Stomach smooth muscle (tissue), 2 donors: ENCODE results near the gene RITA1.
A peak's percentile ranks its signal among the peaks of the same experiment; 100 is the strongest.

ENCODE experiments used
- H3K27ac ChIP-seq: one replicate; pipeline ENCODE4 v1.7.0; 2013; ENCODE audit warnings: mild to moderate bottlenecking, low read length, inconsistent platforms
- H3K27me3 ChIP-seq, 2 donors: one replicate each; pipeline ENCODE4 v1.7.0; 2013; ENCODE audit warnings: low read length in 2 of 2; ENCODE audit not compliant: insufficient read depth in 2 of 2, control insufficient read depth in 1 of 2
- H3K36me3 ChIP-seq, 2 donors: one replicate each; pipeline ENCODE4 v1.7.0; 2013; ENCODE audit warnings: low read length in 2 of 2; ENCODE audit not compliant: control insufficient read depth in 2 of 2, insufficient read depth in 2 of 2
- H3K4me1 ChIP-seq: one replicate; pipeline ENCODE4 v1.7.0; 2013; ENCODE audit warnings: low read length; ENCODE audit not compliant: control insufficient read depth, insufficient read depth
- H3K4me3 ChIP-seq, 2 donors: one replicate each; pipeline ENCODE4 v1.7.0; 2013; ENCODE audit warnings: low read length in 2 of 2
- H3K9ac ChIP-seq, 2 donors: one replicate each; pipeline ENCODE4 v1.7.0; 2013; ENCODE audit warnings: low read length in 2 of 2, mild to moderate bottlenecking in 1 of 2
- H3K9me3 ChIP-seq, 2 donors: one replicate each; pipeline ENCODE4 v1.7.0; 2013; ENCODE audit warnings: low read length in 2 of 2; ENCODE audit not compliant: control insufficient read depth in 2 of 2
- donor health status: healthy.
- donor health status: Pancreatic carcinoma.

RITA1 gene

DNA sequence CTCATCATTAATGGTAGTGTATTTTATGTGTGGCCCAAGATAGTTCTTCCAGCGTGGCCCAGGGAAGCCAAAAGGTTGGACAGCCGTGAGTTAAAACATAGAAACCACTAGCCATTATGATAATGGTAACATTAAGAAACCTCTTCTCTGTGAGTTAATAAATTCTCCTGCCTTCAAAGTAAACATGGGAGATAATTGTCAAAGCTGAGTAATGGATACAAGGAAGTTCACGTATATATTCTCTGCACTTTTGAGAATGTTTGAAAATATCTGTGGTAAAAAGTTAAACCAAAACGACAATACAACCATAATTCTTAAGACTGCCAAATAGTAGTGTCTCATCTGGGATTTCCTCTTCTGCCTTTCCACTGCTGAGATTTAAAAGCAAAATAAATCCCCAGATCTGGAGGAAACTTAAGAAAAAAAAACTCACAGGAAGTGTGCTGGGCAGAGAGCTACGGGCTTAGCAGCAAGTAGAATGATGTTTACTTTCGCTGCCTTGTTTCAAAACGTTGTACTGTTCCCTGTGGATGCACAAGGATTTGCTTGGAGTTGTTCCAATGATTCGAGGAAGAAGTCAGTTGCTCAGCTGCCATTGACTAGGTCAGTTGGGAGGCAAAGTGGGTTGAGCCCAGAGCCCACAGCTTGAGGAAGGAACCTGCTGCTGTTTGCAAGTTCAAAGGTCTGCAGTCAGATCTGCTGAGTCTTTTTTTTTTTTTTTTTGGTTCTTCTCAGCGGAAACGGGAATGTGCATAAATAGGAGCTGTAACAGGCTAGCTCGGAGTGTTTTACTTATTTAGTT is 37.4 kb downstream of the RITA1 start:
- Histone ChIP-seq H3K4me1 (peaks cover 32% of the 10 kb centered on the region), H3K4me3 (peak overlapping the region; percentile 92 to 94), H3K27me3 (no peaks in the 10 kb centered on the region), H3K9ac (peak overlapping the region; percentile 63 to 82), H3K9me3 (no peaks in the 10 kb centered on the region), H3K36me3 (peaks cover 10 to 12% of the 10 kb centered on the region in 2 donors), H3K27ac (peak overlapping the region; percentile 82)

DNA sequence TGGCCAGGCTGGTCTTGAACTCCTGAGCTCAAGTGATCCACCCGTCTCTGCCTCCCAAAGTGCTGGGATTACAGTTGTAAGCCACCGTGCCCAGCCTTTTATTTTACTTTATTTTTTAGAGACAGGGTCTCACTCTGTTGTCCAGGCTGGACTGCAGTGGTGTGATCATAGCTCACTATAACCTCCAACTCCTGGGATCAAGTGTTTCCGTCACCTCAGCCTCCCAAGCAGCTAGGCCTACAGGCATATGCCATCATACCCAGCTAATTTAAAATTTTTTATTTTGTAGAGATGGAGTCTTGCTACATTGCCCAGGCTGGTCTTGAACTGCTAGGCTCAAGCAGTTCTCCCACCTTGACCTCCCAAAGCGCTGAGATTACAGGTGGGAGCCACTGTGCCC is 39.4 kb downstream of the RITA1 start:
- Histone ChIP-seq H3K36me3 (peaks cover 10 to 27% of the 10 kb centered on the region in 2 donors), H3K9me3 (no peaks in the 10 kb centered on the region), H3K4me1 (peaks cover 42% of the 10 kb centered on the region), H3K4me3 (no peak overlapping the region), H3K27me3 (no peaks in the 10 kb centered on the region), H3K9ac (no peak overlapping the region), H3K27ac (no peak overlapping the region)

DNA sequence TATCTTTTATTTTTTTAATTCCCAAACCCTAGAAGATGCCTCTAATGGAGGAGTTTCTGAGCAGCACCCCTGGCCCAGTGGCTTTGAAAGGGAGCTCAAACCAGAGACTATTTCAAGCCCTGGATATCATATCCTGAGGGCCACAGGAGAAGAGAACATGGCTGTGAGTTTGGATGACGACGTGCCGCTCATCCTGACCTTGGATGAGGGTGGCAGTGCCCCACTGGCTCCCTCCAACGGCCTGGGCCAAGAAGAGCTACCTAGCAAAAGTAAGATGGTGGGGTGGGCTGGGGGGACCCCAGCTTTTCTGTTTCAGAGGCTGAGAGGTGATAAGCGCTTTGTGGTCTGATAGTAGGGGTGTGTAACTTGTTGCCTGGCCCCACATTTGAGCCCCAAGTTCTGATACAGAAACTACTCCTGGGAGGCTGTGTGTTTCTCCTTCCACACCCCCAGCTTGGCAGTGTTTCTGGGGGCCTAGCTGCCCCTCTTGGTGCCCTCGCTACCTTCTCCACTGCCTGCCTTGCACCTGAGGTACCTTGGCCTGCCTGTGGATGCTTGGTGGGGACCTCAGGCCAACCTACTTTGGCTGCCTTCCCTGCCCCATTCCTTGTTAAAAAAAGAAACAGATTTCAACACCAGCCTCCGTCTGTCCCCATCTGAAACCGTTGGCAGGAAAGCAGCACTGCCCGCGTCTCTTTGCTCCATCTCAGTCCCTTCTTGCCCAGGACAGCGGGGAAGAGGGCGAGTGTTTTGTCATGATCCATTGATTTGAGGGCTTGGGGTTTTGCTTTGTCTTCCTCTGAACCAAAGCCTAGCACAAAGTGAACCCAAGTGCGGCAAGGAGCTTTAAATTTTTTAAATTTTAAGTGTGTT is 41.4 kb downstream of the RITA1 start:
- Histone ChIP-seq H3K4me3 (no peak overlapping the region), H3K9ac (no peak overlapping the region), H3K36me3 (peaks cover 25 to 43% of the 10 kb centered on the region in 2 donors), H3K27me3 (no peaks in the 10 kb centered on the region), H3K27ac (no peak overlapping the region), H3K4me1 (peaks cover 33% of the 10 kb centered on the region), H3K9me3 (no peaks in the 10 kb centered on the region)

DNA sequence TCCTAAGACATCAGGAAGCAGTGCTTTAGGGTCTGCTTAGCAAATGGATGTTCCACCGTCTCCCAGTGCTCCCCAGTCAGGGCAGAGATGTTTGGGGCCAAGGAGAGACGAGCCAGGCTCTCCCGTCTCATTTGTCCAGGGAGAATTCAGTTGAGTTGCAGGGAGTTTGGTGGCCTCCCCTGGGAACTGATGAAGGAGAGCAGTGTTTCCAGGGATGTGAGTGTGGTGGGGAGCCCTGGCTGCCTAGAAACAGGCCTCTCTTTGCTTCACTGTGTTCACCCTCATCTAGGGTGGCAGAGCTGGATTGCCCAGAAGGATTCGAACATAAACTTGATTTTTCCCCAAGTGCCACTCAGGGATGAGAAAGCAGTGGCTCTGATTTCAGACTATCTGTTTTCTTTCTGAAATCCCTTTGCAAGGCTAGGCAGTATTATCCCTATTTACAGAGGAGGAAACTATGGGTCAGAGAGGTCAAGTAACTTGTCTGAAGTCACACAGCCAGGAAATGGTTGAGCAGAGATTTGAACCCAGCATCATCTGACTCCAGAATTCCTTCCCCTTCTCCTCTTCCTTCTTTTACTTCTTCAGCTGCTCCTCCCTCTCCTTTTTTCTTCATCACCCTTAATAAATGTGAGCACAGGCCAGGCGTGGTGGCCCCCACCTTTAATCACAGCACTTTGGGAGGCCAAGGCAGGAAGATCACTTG is 42.3 kb downstream of the RITA1 start:
- Histone ChIP-seq H3K36me3 (peaks cover 34 to 51% of the 10 kb centered on the region in 2 donors), H3K4me1 (peaks cover 30% of the 10 kb centered on the region), H3K9me3 (no peaks in the 10 kb centered on the region), H3K27me3 (no peaks in the 10 kb centered on the region), H3K27ac (no peak overlapping the region), H3K9ac (no peak overlapping the region), H3K4me3 (no peak overlapping the region)

DNA sequence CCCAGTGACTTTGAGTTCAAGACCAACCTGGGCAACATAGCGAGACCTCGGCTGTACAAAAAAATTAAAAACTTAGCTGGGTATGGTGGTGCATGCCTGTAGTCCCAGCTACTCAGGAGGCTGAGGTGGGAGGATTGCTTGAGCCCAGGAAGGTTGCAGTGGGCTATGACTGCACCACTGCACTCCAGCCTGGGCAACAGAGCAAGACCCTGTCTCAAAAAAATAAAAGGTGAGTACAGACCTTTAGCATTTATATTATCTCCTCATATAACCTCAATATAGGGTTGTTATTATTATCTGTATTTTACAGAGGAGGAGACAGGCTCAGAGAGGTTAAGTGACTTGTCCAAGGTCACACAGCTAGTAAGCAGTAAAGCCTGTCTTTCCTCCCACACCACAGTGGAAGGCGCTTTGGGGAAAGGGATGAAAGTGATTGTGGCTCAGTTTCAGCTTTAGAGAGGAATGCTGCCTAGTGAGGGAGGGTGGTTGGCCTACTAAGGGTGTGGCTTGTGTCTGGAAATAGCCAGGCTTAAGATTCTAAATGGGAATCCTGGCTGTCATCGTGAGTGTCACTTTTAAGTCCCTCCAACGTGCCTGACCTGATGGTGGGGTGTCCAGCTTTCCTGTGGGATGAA is 43.0 kb downstream of the RITA1 start:
- no peak overlapping the region for H3K9ac ChIP-seq
- H3K27ac ChIP-seq = no peak overlapping the region
- peaks cover 39 to 57% of the 10 kb centered on the region in 2 donors for H3K36me3 ChIP-seq
- no peaks in the 10 kb centered on the region for H3K9me3 ChIP-seq
- H3K4me1 ChIP-seq = peaks cover 30% of the 10 kb centered on the region
- no peak overlapping the region for H3K4me3 ChIP-seq
- H3K27me3 ChIP-seq = no peaks in the 10 kb centered on the region

DNA sequence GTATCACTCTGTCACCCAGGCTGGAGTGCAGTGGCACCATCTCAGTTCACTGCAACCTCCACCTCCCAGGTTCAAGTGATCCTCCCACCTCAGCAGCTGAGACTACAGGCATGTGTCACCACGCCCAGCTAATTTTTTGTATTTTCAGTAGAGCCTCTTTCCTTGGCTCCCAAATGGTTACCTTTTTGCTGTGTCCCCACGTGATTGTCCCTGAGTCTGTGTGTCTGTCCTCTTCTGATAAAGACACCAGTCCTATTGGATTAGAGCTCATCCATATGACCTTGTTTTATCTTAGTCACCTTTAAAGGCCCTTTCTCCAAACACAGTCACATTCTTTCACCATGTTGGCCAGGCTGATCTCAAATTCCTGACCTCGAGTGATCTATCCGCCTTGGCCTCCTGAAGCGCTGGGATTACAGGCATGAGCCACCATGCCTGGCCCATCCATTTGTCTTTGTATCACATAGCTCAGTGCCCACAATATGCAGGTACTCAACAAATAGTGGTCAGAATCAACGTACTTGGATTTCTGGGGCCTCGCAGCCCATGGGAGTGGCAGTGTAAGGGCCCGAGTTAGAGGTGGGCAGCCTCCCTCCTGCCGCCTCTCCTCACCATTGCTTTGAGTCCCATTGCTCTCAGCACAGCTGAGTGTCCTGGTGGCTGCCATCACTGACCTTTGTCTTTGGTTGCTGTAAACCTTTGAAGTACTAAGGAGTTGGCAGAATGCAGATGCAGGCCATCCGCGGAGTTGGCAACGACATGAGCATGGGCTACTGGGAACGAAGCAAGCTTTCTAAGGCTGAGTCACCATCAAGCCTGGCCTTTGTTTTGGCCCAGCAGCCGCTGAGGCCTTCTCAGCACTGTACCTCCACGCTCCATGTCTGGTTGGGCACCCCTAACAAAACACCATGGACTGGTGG is 45.1 kb downstream of the RITA1 start:
- H3K36me3 ChIP-seq = peaks cover 44 to 63% of the 10 kb centered on the region in 2 donors
- H3K9me3 ChIP-seq = no peaks in the 10 kb centered on the region
- no peaks in the 10 kb centered on the region for H3K27me3 ChIP-seq
- H3K27ac ChIP-seq = no peak overlapping the region
- H3K4me1 ChIP-seq = peaks cover 24% of the 10 kb centered on the region
- no peak overlapping the region for H3K4me3 ChIP-seq
- no peak overlapping the region for H3K9ac ChIP-seq

DNA sequence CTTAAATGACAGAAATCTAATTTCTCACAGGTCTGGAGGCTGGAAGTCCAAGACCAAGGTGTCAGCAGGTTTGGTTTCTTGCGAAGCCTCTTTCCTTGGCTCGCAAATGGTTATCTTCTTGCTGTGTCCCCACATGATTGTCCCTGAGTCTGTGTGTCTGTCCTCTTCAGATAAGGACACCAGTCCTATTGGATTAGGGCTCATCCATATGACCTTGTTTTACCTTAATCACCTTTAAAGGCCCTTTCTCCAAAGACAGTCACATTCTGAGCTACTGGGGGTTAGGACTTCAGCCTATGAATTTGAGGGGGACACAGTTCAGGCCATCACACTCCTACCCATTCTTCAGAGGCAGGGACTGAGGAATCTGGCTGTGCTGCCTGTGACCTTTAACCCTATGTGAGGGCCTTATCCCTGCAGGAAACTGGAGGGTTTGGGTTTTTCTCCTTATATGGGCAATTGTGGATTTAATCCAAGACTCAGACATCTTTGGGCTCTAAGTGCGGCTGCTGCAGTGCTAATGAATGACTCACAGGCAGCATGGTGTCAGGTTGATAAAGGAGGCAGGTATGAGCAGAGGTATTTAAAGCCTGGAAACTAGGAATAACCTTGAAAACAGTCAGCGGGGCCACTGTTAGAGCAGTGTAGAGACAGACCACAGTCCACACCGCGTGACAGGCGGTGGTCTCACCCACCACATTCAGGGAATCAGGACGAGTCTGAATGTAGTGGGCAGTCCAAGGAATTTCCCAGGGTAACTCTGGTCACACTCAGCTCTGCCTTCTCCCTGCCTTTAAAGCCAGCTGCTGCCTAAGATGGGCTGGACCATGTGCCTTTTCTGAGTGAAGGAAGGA is 45.9 kb downstream of the RITA1 start:
- H3K27ac ChIP-seq = no peak overlapping the region
- no peak overlapping the region for H3K4me3 ChIP-seq
- no peak overlapping the region for H3K9ac ChIP-seq
- no peaks in the 10 kb centered on the region for H3K27me3 ChIP-seq
- peaks cover 44 to 66% of the 10 kb centered on the region in 2 donors for H3K36me3 ChIP-seq
- no peaks in the 10 kb centered on the region for H3K9me3 ChIP-seq
- H3K4me1 ChIP-seq = peaks cover 27% of the 10 kb centered on the region

DNA sequence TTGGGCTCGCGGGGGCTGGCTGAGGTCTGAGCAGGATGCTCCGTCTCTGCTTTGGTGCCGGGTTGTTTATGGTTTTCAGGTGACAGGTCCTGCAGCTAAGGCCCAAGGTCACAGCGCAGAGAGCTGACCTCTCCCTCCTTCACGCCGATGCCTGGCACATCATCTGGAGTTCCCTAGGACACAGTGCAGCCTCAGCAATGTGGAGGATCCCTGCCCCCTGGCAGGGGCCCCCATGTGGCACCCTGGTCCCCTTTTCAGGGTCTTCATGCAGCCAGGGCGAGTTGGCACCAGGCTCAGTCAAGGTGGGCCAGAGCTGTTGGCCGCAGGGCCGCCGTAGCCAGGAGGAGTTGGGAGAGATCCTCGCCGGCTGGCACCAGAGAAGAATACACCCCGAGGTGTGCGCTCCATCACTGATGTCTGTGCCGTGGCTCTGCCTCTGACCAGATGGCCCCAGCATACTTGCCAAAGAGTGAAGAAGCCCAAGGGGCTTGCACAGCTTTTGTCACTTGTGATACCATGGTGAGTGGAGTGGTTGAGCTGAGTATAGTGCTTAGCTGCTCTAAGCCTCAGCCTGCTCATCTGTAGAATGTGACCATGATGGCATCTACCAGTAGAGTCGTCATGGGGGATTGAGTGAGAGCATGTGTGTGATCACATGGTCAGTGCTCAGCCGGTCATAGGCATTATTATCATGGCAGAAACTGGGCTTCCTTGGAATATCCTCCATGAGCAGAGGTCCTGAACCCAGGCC is 46.7 kb downstream of the RITA1 start:
- H3K9ac ChIP-seq = no peak overlapping the region
- peaks cover 25% of the 10 kb centered on the region for H3K4me1 ChIP-seq
- H3K9me3 ChIP-seq = no peaks in the 10 kb centered on the region
- no peaks in the 10 kb centered on the region for H3K27me3 ChIP-seq
- peaks cover 41 to 60% of the 10 kb centered on the region in 2 donors for H3K36me3 ChIP-seq
- no peak overlapping the region for H3K4me3 ChIP-seq
- H3K27ac ChIP-seq = no peak overlapping the region
